GM12865 (cell line): ENCODE data around the gene PIEZO1.
A peak's percentile ranks its signal among the peaks of the same experiment; 100 is the strongest.
"Not testable (repeated sequence)": the region's sequence is repeated elsewhere in the genome, so short reads cannot be mapped to it uniquely, and the experiment has no call there.

Experiments used
- DNase-seq: peaks from one replicate; pipeline ENCODE4 v3.0.0; 2010; ENCODE audit warnings: low read depth
- H3K4me3 ChIP-seq: 2 replicates; pipeline ENCODE4 v1.5.1; 2011; ENCODE audit warnings: mild to moderate bottlenecking, low read depth, low read length, control low read depth
- TF ChIP-seq, protein P1 (sequence below): IDR thresholded peaks from 2 replicates; pipeline ENCODE4 v1.5.1; 2011; ENCODE audit warnings: low read length, control low read depth, low read depth, inconsistent platforms; ENCODE audit not compliant: insufficient read depth; ENCODE audit errors: missing control alignments

PIEZO1 gene

DNA sequence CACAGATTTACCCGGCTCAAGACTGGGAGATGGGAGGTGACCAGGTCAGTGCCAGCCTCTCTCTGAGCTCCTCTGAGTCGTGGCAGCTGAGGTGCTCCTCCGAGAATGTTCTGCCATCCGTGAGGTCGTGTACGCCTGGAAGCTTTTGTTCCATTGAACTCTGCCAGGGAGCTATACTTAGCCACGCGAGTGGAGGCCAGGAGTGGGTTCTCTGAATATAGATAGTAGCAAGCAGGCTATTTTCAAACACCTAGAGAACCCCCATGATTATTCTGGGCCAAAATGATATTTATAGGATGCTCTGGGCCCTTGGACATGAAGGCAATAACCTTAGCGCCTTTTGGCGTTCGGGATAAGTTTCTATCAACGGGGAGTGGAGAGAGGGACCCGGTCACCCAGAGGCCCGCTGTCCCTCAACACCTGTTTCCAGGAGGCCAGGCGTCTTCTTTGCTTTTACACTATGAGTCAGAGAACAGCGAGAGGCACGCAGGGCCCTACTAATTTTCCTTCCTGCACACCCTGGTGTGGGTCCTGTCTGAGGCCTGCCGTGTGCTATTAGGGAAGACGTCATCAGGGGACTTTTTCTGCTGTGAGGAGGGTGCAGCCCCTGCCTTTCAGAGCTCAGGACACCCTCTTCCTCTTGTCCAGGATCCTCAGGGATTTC is 111.2 kb downstream of the PIEZO1 start:
- H3K4me3 ChIP-seq, result no peak overlapping the region
- TF ChIP-seq, protein P1, sequence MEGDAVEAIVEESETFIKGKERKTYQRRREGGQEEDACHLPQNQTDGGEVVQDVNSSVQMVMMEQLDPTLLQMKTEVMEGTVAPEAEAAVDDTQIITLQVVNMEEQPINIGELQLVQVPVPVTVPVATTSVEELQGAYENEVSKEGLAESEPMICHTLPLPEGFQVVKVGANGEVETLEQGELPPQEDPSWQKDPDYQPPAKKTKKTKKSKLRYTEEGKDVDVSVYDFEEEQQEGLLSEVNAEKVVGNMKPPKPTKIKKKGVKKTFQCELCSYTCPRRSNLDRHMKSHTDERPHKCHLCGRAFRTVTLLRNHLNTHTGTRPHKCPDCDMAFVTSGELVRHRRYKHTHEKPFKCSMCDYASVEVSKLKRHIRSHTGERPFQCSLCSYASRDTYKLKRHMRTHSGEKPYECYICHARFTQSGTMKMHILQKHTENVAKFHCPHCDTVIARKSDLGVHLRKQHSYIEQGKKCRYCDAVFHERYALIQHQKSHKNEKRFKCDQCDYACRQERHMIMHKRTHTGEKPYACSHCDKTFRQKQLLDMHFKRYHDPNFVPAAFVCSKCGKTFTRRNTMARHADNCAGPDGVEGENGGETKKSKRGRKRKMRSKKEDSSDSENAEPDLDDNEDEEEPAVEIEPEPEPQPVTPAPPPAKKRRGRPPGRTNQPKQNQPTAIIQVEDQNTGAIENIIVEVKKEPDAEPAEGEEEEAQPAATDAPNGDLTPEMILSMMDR, result no peak

GRCh38 chr16:88672776-88673175 is 112.2 kb downstream of the PIEZO1 start:
- H3K4me3 ChIP-seq, result no peak overlapping the region
- TF ChIP-seq, protein P1, result no peak
- no peak for DNase-seq

More for the DNA sequence above, 111.2 kb downstream of the PIEZO1 start:
- DNase-seq, result peak; percentile 68

GRCh38 chr16:88671806-88672205 is 113.2 kb downstream of the PIEZO1 start:
- H3K4me3 ChIP-seq, result no peak overlapping the region

DNA sequence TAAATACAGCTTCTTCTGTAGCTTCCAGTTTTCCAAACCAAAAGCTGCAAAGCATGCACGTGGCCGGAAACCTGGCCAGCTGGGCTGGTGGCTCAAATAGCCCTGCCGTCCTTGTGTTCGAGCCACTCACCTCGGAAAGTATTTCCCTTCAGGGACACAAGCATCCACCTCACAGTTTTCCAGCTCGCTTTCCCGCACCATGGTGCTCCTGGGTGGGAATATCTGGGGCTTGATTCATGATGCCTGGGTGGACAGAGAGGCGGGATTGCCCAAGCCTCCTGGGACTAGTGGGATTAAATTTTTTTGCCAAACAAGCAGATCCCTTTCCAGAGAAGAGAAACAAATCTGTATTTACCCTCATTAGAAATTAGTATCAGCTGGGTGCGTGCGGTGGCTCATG is 115.0 kb downstream of the PIEZO1 start:
- TF ChIP-seq, protein P1, result no peak
- DNase-seq, result no peak

More at GRCh38 chr16:88671806-88672205, 113.2 kb downstream of the PIEZO1 start:
- DNase-seq, result no peak
- TF ChIP-seq, protein P1, result no peak

GRCh38 chr16:88669493-88669892 is 115.5 kb downstream of the PIEZO1 start:
- H3K4me3 ChIP-seq, DNase-seq: not testable (repeated sequence)

More for the DNA sequence above, 115.0 kb downstream of the PIEZO1 start:
- no peak overlapping the region for H3K4me3 ChIP-seq

DNA sequence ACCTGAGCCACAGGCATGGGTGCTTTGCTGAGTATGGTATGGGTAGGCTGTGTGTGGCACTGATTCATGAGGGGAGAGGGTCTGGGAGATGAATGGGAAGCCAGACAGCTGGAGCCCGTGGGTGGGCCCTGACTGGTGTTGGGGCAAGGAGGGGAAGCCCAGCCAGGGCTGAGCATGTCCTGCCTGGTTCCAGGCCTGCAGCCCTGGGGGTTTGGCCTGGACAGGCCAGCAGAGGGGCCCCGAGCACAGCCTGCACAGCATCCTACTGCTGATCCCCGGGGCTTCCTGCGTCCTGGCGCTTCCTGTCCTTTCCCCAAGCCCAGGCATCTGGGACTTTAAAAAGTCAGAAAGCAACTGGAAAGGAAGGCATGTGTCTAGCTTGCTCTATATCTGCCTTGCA is 117.6 kb downstream of the PIEZO1 start:
- no peak overlapping the region for H3K4me3 ChIP-seq
- TF ChIP-seq, protein P1, result no peak
- DNase-seq, result no peak

GRCh38 chr16:88665570-88665969 is 119.5 kb downstream of the PIEZO1 start:
- H3K4me3 ChIP-seq, result no peak overlapping the region
- TF ChIP-seq, protein P1, result no peak
- DNase-seq, result no peak
